GM12875 (cell line): ENCODE data around the gene GJD4.

Experiments
- H3K4me3 ChIP-seq: one replicate; pipeline ENCODE4 v1.5.1; 2011; ENCODE audit warnings: low read depth, low read length, control low read depth
- TF ChIP-seq, protein P1 (sequence below): IDR thresholded peaks from 2 replicates; pipeline ENCODE4 v1.5.1; 2011; ENCODE audit warnings: low read depth, mild to moderate bottlenecking, control low read depth, inconsistent platforms, low read length, moderate library complexity, borderline replicate concordance; ENCODE audit not compliant: insufficient read depth

Gene GJD4

DNA sequence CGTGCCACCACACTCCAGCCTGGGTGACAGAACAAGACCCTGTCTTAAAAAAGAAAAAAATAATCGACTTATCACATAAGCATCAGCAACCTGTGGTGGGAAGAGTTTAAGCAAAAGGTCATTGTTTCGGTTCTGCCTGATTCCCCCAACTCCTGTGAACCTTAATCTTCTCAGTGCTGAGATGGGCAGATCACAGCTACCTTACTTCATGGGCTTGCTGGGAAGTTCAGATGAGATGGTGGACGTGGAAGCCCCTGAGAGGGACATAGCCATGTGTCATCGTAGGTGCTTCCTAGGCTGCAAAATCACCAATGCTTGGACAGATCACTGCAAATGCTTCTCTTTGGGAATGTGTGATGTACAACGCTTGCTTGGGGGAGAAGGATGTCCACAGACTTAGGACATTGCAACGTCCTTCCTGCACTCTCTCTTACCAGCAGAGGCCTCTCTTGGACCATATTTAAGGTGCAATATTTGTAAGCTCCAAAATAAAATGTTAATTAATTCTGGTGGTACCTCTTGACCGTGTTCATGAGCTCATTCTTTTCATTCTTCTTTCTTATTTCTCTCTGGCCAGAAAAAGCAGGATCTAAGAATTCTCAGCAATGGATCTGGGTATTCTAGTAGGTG lies 8.6 kb downstream of the GJD4 start:
- TF ChIP-seq, protein P1, sequence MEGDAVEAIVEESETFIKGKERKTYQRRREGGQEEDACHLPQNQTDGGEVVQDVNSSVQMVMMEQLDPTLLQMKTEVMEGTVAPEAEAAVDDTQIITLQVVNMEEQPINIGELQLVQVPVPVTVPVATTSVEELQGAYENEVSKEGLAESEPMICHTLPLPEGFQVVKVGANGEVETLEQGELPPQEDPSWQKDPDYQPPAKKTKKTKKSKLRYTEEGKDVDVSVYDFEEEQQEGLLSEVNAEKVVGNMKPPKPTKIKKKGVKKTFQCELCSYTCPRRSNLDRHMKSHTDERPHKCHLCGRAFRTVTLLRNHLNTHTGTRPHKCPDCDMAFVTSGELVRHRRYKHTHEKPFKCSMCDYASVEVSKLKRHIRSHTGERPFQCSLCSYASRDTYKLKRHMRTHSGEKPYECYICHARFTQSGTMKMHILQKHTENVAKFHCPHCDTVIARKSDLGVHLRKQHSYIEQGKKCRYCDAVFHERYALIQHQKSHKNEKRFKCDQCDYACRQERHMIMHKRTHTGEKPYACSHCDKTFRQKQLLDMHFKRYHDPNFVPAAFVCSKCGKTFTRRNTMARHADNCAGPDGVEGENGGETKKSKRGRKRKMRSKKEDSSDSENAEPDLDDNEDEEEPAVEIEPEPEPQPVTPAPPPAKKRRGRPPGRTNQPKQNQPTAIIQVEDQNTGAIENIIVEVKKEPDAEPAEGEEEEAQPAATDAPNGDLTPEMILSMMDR: no peak
- H3K4me3 ChIP-seq: no peak overlapping the region

DNA sequence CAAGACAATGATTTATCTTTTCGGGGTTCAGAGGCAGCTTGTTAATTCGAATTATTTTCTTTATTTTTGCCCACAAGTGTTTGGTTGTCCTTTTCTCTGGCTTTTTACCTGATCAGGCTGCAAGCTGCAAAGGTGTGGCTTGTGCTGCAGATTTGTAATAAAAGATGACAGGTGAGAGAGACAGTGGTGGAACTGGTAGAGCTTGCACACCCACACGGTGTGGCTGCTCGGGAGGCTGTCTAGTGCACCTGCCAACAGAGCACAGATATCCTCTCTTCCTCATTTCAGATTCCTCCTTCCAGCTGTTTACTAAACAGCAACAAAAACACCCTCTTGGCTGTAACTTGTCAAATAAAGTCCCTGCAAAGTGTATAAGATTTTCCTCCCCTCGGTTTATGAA lies 9.2 kb downstream of the GJD4 start:
- H3K4me3 ChIP-seq: no peak overlapping the region
- TF ChIP-seq, protein P1: no peak

DNA sequence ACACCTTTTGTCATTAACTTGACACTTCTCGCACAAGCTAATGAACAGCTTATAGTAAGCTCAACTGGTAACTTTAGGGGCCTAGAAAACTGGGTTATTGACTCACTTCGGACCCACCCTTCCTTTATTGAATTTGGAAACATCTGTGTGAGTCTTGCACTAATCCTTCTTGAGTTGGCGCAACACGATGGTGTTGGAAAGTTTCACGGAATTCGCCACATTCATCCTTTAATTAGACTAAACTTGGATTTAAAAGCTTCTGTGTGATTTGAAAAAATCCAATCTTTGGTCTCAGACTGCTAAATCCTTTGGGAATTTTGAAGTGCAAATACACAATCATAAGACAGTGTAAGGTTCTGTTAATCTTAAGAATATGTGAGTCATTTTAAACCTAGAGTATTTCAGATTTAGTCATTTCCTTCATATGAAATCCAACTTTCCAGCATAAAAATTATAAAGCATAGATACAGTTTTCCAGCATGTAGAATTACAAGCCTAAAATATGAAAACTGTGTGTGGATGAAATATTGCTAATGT lies 21.9 kb downstream of the GJD4 start:
- TF ChIP-seq, protein P1: no peak
- H3K4me3 ChIP-seq: no peak overlapping the region

DNA sequence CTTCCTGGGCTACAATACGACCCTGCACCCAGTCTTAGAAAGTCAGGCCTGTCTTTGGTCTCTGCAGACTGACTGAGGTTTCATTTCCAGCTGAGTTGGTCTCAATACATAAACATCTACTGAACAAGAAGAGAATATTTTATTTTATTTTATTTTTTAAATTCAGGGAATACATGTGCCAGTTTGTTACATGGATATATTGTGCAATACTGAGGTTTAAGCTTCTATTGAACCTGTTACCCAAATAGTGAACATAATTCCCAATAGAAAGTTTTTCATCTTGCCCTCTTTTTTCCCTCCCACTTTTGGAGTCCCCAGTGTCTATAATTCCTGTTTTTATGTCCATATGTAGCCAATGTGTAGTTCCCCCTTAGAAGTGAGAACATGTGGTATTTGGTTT lies 26.3 kb downstream of the GJD4 start:
- H3K4me3 ChIP-seq: no peak overlapping the region
- TF ChIP-seq, protein P1: no peak

DNA sequence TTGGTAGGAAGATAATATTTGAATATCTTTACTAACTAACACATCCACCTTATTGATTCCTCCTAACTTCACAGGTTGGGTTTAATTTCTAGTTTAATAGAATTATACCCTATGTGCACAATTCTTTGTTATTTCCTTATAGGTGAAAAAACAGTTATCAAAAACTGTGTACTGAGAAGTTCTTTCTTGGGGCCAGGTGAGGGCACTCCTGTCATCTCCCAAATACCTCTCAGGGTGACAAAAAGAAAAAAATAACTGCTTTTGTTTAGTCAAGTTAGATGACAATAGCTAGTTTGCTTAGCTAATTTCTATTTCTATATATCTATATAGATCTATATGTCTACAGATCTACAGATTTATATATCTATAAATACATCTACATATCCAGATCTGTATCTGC lies 26.9 kb downstream of the GJD4 start:
- TF ChIP-seq, protein P1: no peak
- H3K4me3 ChIP-seq: no peak overlapping the region

DNA sequence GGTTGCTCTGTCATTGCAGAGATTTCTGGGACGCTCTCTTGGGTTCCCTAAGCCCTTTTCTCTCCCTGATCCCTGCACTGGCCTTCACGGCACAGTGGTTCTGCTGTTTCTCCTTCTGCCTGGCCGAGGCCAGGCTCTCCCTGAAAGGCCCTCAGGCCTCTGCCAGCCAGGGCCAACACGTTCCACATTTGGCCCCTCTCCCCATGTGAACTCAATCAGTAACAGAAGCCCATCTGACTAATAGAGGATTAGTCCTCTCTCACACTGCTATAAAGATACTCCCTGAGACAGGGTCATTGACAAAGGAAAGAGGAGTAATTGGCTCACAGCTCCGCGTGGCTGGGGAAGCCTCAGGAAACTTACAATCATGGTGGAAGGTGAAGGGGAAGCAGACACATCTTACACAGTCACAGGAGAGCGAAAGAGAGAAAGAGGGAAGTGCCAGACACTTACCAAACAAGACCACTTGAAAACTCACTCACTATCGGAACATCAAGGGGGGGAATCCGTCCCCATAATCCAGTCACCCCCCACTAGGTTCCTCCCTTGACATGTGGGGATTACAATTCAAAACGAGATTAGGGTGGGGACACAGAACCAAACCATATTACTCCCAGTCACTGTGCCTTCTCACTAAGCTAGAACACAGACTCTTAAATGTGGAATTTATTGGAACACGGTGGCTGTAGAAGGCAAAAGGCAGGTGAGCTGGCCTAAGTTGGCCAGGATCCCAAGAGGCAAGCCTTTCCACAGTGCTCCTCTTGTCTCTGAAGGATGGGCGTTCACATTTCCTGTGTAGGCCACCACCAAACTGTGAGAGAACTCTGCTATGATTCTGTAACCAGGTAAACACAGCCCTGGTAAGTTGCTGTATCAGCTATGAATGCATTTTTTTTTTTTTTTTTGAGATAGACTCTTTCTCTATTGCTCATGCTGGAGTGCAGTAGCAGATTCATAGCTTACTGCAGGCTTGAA lies 28.2 kb downstream of the GJD4 start:
- H3K4me3 ChIP-seq: no peak overlapping the region
- TF ChIP-seq, protein P1: no peak

DNA sequence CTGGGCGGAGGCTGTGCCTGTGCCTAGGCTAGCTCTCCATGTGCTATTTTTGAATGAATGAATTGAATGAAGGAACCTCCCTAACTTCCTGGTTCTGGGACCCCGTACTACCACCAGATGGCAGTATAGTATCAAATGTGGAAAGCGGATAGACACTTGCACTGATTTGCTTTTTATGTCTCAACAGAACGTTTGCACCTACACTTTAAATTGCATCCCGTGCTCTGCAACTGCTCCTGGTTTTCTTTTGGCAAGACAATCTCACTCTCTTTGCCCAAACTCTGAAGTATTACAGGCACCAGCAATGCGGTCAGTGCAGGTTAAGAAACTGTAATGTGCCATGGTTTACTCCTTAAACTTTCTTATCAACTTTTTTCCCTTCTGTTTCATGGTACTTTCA lies 30.4 kb downstream of the GJD4 start:
- TF ChIP-seq, protein P1: peak; percentile 75
- no peak overlapping the region for H3K4me3 ChIP-seq
